ENCODE data around the gene RHBDL1. TPM values are rescaled to one million over a fixed set of nuclear protein-coding genes. Genes with fewer than 3 reads are reported as not detected.

The RHBDL1 gene
- total and polyA plus RNA-seq, 9 of the 15 experiments (the other 6 are each of a cell fraction or from before 2014, with no cell fraction given): 0.03 to 5.6 (median 1.3) TPM; not detected in 1

GRCh38 chr16:681746-682427, 6.4 kb downstream of the RHBDL1 start (continued):
- TF ChIP-seq ZNF644 (tag; IDR thresholded peaks at IDR 0.05; ENCODE audit: low read depth) (no peak), GTF2B (IDR thresholded peaks at IDR 0.05; ENCODE audit: extremely low read depth, insufficient read length) (no peak), CREB1 (IDR thresholded peaks at IDR 0.05) (no peak), CREB1 (CRISPR knock-in tag; IDR thresholded peaks at IDR 0.05) (no peak), NFIX (CRISPR knock-in tag; IDR thresholded peaks at IDR 0.05; ENCODE audit: low read depth) (peak; percentile 4; the same call in 1 of the 2 replicates), POLR2A (conservative IDR thresholded peaks at IDR 0.05) (peak; percentile 19; the same call in 1 of the 2 replicates), TEAD1 (CRISPR knock-in tag; IDR thresholded peaks at IDR 0.05) (0 out of 4 replicates have a peak, but pooled peaks of 1 of the 2 experiments have one; percentile 6), LEF1 (IDR thresholded peaks at IDR 0.05) (no peak), MAFF (IDR thresholded peaks at IDR 0.05; ENCODE audit: low read length) (no peak), RHOXF2B (CRISPR knock-in tag; conservative IDR thresholded peaks at IDR 0.05) (no peak), STAG1 (CRISPR knock-in tag; IDR thresholded peaks at IDR 0.05; ENCODE audit: borderline replicate concordance) (no peak), BRCA1 (IDR thresholded peaks at IDR 0.05) (no peak), BRCA1 (CRISPR knock-in tag; IDR thresholded peaks at IDR 0.05) (0 out of 2 replicates have a peak, but pooled peaks have one; percentile 66), SIRT6 (IDR thresholded peaks at IDR 0.05; ENCODE audit: low read depth, low read length) (no peak), SIN3A (IDR thresholded peaks at IDR 0.05; ENCODE audit: borderline replicate concordance in 2 of 2, control insufficient read depth in 1 of 2, low read depth in 2 of 2, low read length in 2 of 2) (peak; percentile 22 to 71; a peak in 2 of 4 replicates), UBTF (IDR thresholded peaks at IDR 0.05; ENCODE audit: borderline replicate concordance in 1 of 2, low read depth in 2 of 2, low read length in 2 of 2) (no peak), ATF2 (CRISPR knock-in tag; IDR thresholded peaks at IDR 0.05) (no peak), E2F3 (CRISPR knock-in tag; IDR thresholded peaks at IDR 0.05) (no peak), MCM2 (IDR thresholded peaks at IDR 0.05; ENCODE audit: low read depth) (no peak), HEY1 (CRISPR knock-in tag; IDR thresholded peaks at IDR 0.05; ENCODE audit: borderline replicate concordance) (no peak), MLLT1 (IDR thresholded peaks at IDR 0.05) (no peak), ZNF707 (CRISPR knock-in tag; conservative IDR thresholded peaks at IDR 0.05) (no peak), JUNB (CRISPR knock-in tag; conservative IDR thresholded peaks at IDR 0.05) (no peak), TEAD4 (IDR thresholded peaks at IDR 0.05; ENCODE audit: low read length) (peak; percentile 22; the same call in 1 of the 2 replicates), TEAD4 (CRISPR knock-in tag; IDR thresholded peaks at IDR 0.05; ENCODE audit: borderline replicate concordance) (no peak)

Measured in K562 (cell line).